HG02938 (cell line): Measurements from ENCODE around the gene NFASC.

Experiments used
- ATAC-seq: cut with Tn5 transposase; IDR thresholded peaks from one replicate; pipeline ENCODE4 v1.9.1; 2021; ENCODE audit warnings: mild to moderate bottlenecking, moderate library complexity; ENCODE audit not compliant: unreplicated experiment

Gene NFASC

DNA sequence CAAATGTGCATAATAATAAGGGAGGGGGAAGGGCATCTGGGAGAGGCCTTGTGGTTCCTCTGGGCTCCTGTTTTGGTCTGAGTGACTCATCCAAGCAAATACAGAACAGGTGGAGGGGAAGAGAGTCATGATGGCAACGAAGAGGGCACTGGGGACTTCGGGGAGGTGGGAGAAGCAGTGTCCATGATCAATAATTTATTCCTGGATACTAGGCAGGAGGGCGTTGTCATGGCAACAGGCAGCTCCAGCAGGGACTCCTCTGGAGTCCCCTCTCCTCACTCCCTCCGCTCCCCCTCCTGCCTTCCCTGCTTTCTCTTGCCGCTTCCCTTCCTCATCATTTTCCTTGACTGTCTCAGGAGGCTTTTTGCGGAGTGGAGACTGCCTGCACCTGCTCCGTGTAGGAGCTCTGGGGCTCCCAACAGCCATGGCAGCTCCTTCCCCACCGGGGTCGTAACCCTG is 12.3 kb upstream of the NFASC start:
- ATAC-seq, result no peak

DNA sequence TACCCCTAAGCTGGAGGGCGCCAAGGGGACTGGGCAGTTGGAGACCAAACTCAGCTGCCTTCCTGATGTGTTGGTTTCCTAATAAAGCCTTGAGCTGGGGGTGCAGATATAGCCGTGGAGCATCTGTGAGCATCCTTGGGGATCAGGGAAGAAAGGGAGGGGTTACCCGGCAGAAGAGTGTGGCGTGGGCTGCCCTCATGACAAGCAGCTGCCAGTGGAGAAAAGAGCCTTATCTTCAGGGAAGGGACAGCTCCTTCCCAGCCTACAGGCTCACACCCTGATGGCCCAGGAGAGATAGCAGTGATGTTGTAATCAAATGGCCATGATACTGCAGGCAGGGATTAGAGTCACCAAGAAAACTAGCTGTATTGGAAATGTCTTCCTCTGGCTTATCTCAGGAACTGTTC is 10.8 kb upstream of the NFASC start:
- no peak for ATAC-seq

DNA sequence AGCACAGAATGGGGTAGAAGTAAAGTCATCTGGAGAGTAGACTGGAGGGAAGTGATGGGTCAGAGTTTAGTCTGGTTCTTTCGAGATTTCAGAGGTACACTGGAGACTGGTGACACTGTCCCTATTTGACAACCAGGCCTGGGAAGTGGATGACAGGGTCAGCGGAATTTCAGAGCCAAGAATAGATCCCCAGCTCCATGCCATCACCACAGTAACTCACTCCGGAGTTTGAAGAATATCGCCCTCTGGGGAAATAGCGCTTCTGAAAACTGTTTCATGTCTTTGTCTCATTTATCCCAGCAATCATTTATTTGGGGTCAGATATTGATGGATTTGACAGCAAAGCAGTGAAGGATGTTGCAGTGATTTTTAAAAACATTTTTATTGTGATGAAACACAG is 7.6 kb upstream of the NFASC start:
- ATAC-seq, result no peak

DNA sequence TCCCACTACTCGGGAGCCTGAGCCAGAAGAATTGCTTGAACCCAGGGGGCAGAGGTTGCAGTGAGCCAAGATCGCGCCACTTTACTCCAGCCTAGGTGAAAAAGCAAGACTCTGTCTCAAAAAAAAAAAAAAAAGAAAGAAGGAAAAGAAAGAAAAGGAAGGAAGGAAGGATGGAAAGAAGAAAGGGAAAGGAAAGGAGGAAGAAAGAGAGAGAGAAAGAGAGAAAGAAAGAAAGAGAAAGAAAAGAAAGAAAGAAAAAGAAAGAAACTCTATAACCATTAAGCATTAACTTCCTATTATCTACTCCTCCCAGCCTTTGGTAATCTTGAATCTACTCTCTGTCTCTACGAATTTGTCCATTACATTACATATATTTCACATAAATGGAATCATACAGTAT is 6.9 kb upstream of the NFASC start:
- ATAC-seq, result no peak

DNA sequence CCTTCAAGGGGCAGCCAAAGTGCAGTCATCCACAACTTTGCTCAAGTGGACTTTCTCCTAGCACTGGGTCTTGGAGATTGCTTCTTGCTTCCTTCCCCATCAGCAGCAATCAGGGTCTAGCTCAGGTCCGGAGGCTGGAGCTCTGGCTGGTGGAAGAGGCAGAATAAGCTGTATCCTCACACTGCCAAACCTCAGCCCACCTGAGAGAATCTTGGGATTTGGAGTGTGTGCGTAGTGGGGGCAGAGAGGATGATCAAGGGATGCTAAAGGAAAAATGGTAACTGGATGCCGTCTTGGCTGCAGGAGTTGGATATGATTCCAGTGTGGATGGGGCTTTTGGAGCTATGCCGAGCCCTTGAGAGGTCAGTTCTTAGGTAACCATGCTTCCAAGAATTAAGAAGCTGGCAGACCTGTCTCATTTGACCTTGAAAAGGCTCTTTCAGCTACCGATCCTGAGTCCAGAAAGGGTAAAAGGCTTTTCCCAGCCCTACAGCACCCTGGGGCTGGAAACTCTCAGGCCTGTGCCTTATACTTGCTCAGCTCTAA is 4.5 kb upstream of the NFASC start:
- ATAC-seq, result no peak

DNA sequence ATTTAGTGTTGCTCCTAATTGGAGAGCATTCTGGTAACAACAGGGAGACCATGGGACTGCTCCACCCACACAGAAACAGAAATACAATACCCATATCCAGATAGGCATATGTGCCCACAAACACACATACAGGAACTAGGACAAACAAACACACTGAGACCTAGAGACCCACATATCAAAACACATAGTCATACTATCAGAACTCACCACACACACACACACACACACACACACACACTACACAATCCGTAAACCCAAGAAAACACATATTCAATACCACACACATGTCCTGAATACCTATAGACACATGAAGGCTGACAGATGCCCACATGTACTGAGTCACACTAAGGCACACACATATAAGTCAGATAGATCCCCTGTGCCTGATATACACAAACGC is 3.5 kb upstream of the NFASC start:
- no peak for ATAC-seq

DNA sequence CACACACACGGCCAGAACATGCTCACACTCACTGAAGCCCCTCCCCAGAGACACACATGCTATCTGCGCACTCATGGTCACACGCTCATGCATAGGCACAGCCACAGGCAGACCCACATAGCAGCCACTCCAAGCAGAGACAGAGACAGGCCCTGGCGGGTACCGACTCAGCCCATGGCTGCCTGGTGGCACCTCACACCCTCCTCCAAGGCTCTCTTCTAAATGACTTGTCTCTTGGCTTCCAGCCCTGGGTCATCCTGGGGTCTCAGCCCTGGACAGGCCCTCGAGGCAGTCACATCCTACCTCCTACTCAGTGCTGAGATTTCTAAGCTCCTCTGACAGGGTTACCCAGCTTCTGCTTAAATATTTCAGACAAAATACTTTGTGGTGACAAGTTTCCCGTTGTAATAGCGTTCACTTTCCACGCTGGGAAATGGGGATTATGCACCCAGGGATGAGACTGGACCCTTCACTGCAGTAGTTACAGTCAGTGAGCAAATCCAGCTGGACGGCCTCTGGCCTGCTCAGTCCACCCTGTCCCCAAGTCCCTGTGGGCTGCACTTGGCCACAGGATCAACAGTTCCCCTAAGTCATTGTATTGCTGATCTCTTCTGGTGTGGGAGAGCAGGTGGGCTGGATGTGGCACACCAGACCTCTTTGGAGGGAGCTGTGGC is 2.9 kb upstream of the NFASC start:
- no peak for ATAC-seq

DNA sequence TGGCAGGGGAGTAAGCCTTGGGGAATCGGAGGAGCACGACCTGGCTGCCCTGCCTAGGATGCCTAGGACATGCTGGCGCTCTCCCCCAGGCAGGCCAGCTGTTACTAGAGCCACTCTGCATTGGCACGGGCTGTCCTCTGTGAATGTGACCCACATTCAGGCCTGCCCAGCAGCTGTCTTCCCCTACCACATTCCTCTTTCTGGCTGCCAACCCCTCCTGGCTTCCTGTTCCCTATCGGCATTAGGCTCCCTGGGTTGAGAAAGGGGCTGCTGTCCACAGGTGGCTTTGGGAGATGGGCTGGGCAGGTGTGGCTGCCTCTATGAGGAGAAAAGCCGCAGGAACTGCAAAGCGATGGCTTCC is 2.3 kb upstream of the NFASC start:
- no peak for ATAC-seq

DNA sequence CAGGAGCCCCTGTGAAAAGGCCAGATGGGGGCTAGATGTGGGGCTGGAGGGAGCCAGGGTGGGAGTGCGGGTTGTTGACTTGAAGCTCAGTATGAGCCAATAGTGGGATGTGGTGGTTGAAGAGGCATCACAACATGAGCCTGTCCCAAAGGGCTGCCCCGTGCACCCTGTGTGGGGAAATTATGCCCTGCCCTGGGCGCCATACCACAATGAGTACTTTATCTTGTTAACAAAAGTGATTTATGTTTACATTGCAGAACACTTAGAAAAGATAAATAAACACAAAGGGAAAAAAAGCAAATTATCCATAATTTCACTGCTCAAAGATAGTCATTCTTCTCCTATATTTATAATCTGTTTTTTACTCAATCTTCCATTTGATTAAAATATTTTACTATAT is 1.6 kb upstream of the NFASC start:
- no peak for ATAC-seq

DNA sequence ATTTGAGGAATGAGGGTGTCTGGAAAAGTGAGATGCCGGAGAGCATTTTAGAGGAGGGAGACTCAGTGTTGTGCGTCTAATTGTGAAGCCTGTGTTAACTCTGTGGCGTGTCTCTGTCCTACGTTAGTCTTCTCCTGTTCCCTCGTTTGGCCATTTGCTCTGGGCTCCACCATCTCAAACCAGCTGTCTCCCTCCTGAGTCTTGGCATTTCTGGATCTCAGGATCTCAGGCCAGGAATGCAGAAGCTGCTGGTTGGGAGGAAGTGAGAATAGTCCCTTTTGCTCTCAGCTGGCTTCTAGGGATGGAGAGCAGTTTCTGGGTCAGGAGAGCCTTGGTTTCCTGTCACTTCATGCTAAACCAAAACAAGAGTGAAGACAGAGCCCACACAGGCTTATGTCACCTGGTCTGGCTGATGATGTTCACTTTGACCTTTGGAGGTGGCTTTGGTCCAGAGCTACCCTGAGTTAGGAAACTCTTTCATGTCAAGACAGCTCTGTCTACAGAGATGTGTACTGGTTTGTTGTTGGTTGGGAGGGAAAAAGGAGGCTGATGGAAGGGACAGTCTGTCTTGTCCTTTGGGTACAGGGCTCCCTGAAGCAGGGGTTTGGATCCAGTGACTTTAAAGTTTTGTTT is 859 bp downstream of the NFASC start:
- ATAC-seq, result no peak

DNA sequence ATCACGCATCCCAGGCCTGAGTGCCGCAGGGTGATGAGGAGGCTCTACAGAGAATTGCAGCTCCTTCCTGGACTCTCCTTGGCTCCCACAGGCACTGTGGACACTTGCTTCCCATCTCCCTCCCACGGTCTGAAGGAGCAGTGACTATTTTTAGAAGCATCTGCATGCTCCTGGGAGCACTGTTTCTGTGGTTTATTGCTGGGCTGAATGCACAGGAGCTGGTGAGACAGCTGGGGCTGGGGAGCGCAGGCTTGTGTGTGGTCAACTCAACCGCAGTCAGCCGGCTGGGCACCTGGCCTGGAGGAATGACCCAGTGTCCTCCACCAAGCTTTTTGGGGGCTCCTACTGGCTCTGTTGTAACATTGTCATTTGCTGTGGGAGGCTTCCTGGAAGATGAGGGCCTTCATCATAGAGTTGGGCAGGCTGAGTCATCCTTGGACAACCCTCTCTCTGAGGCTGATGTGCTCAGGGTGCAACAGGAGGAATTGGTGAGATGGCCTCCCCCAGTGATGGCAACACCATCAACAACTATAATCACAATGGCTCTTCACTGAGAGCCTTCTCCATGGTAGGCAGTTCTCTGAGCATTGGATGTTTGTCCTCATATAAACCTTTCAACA is 1.7 kb downstream of the NFASC start:
- no peak for ATAC-seq

DNA sequence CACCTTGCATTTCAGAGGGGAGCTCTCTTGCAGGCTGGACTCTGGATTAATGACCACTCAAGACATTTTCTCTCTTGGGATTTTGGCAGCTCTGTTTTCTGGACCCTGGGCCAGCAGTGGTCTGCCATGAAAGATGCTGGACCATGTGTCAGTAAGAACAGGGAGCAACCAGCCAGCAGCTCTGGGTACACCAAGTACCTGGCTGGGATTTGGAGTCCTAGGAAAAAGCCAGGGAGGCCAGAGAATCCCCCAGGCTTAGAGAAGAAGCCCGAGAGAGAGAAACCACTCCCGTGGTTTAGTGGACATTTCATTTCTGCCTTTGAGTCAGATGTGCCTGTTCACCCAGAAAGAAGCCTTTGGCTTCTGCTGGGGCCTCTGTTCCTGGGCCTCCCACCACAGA is 2.5 kb downstream of the NFASC start:
- ATAC-seq, result no peak

DNA sequence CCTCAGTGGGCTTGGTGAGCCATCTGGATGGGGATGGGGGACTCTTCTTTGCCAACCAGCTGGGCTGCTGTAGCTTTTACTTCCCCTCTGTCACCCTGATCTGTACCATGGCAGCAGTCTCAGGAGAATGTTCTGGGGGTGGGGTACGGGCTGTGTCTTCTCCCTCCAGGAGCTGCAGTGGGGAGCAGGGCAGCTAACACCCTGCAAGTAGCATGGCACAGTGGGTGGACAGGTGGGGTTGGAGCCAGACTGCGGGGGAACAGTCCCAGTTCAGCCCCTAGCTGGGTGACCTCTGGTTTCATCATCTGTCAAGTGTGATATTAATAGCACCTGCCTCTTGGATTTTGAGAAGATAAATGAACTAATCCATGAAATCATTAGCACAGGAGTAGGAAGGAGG is 3.1 kb downstream of the NFASC start:
- ATAC-seq, result no peak

DNA sequence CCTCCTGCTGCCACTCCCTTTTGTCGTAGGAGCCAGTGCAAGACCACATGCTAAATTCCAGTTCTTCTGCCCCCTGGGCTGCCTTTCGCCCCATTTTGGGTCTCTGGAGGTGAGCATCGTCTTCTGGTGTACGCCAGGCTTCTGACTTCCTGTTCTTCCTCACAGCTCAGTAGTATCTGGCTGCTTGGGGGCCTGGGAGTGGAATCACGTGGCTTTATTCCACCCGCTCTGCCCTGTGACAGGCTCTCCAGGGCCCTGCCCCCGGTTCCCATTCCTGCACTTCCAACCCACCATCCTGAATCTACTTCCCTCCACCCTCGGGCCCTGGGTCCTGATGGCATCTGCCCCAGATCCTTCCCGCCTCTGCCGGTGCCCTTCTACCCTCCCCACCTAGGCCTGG is 3.6 kb downstream of the NFASC start:
- no peak for ATAC-seq

DNA sequence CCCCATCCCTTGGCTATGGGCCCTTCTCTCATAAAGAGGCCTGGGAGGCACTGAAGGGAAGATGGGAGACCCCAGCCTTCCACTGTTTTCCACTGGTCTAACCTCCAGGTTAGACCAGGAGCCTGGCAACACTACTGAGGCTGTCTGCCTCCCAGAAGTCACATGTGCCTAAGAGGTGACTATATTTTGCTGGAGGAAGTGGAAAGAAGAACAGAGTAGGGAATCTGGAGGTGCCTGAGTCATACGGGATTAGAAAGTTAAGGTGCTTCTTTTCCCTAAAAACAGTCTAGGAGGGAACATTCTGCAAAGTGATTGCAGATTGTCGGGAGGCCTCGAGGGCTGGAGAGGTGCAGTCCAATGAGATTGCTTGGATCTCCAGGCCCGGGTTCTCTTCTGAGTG is 4.6 kb downstream of the NFASC start:
- no peak for ATAC-seq

DNA sequence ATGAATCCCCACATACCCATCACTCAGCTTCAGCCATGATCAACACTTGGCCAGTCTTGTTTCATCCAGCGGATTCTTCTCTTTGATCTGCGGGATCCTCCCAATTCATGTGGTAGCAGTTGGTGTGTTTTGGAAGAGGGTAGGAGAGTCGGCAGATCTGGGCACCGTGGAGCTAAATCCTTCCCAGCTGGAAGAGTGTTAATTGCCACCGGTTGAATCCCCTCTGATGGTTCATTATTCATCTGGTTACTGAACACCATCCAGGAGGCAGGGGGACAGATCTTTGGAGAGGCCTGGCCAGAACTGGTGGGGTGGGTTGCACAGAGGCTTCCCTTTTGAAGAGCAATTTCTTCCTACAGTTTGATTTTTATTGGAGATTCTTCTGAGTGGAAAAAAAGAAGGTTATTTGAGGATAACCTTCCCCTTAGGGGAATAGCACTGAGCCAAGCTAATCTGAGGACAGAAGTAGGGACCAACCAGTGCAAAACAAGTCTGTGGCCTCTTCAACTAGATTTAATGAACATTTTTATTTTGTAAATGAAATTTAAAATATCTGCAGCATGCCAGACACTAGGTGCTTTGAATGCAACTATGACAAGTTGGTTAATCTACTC is 8.1 kb downstream of the NFASC start:
- ATAC-seq, result no peak

DNA sequence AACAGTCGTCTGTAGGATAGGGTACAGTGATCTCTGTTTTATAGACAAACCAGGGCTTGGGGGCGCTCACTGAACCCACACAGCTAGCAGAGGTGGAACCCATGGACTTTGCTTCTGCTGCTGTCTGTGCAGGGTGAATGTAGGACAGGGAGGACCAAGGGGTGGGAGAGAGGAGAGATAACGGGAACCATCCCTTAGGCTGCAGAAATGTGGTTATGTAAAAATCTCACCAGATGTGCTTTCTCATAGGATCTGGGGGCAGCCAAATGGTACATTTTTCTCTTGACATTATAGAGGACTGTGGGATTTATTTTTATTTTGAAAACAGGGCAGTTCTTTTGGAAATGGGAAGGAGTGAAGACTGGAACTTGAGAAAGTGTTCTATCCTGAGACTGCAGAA is 8.7 kb downstream of the NFASC start:
- ATAC-seq, result no peak

DNA sequence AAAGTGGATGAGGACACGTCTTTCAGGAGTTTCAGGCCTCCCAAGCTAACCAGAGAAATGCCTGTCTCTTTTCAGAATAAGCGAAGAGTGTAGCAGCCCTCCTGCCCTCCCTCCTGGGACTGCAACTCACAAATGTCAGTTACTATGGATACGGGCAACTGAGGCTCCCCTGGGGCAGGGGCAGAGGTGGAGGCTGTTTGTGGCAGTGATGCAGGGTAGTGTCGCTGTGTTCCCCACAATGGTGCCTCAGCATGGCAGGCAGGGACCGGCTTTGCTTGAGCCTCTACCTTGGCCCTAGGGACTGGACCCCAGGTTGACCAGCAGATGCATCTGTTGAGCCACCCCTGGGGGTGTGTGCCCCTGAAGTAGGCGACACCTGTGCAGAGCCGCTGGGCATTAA is 10.2 kb downstream of the NFASC start:
- ATAC-seq, result no peak

DNA sequence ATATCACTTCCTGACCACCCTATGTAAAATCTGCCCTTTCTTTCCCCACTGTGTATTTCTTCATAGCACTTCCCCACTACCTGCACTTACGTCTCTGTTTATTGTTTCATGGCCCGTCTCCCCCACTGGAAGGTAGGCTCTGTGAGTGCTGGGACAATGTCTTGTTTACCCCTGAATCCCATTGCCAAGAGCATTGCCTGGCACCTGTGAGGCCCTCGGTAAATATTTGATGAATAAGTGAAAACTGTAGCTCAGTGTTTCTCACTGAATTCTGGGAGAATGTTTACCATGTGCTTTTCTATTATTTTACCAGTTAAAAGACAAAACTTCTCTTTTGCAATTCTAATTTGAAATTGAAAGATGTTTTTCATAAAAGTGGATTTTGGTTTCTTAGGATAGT is 11.8 kb downstream of the NFASC start:
- no peak for ATAC-seq

DNA sequence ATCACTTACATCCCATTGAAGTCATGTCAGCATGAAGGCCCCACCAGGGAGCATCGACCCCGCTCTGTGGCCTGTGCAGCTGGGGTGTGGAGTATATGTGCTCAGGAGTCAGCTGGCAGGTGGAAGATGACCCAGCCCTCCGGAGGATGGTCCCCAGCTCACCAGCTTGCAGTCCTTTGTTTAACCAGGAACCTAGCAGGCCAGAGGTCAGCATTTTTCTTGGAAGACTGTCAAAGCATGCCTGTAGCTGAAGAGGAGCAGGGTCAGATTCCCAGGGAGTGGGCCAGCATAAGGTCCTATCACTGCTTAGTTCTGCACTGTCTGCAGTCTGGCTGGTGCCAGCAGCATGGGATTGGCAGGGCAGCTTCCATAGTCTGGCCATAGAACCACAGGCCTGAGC is 12.7 kb downstream of the NFASC start:
- no peak for ATAC-seq

DNA sequence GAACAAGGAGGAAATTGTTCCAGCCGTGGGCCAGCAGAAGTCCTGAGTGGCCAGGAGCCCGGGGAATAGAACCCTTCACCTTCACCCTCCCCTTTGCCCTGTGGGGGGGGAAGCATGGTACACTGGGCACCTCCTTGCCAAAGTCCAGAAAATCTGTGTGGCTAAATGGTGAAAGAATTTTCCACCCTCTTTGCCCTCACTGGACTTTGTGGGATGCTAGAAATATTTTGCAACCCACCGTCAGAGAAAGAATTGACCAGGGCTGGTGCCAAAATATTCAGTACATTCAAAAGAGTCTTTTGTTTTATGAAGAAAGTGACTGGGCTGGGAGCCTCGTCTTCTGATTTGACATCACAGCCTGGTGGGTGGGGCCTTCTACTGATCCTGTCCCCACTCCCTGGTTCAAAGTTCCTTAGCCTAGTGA is 14.6 kb downstream of the NFASC start:
- no peak for ATAC-seq

DNA sequence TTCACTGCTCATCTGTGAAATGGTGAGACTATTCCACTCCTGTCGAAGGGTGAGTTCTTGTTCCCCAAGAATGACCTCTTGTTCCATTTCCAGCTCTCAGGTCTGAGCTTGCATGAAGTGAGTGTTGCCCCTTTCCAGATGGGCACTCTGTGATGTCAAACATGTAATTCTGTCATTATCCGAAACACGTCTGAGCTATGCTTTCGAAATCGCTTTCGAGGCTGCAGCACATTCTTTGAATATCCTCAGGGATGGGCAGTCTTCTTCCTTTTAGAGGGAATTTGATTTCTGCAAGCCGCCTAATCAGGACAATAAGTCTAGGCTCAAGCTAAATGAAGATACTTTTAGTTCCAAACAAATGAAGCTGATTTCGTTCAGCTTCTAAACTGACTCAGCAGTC is 15.1 kb downstream of the NFASC start:
- ATAC-seq, result no peak
